GM19043 (cell line): ENCODE results near the gene TRIM29.

Source experiments
- ATAC-seq: cut with Tn5 transposase; IDR thresholded peaks from one replicate; pipeline ENCODE4 v1.9.1; 2021; ENCODE audit warnings: low read depth; ENCODE audit not compliant: unreplicated experiment

TRIM29 gene

GRCh38 chr11:120124355-120124754, 13.6 kb downstream of the TRIM29 start:
- no peak for ATAC-seq

GRCh38 chr11:120123946-120124345, 14.0 kb downstream of the TRIM29 start:
- no peak for ATAC-seq

- no peak for ATAC-seq
Observed at GRCh38 chr11:120122924-120123683, 14.8 kb downstream of the TRIM29 start.

GRCh38 chr11:120121914-120122473, 15.9 kb downstream of the TRIM29 start:
- no peak for ATAC-seq

GRCh38 chr11:120121336-120121735, 16.6 kb downstream of the TRIM29 start:
- ATAC-seq, result no peak

GRCh38 chr11:120120805-120121335, 17.0 kb downstream of the TRIM29 start:
- ATAC-seq, result no peak

- ATAC-seq, result no peak
Observed at GRCh38 chr11:120119121-120119520, 18.8 kb downstream of the TRIM29 start.

- no peak for ATAC-seq
Observed at GRCh38 chr11:120117991-120118390, 19.9 kb downstream of the TRIM29 start.

- ATAC-seq, result no peak
Observed at GRCh38 chr11:120116966-120117365, 20.9 kb downstream of the TRIM29 start.

GRCh38 chr11:120115272-120116000, 22.5 kb downstream of the TRIM29 start:
- no peak for ATAC-seq

GRCh38 chr11:120112174-120112796, 25.6 kb downstream of the TRIM29 start:
- ATAC-seq, result no peak

- ATAC-seq, result no peak
Observed at GRCh38 chr11:120109531-120109930, 28.4 kb downstream of the TRIM29 start.

- ATAC-seq, result no peak
Observed at GRCh38 chr11:120108785-120109168, 29.1 kb downstream of the TRIM29 start.

- peak; percentile 75 for ATAC-seq
Observed at GRCh38 chr11:120108154-120108784, 29.6 kb downstream of the TRIM29 start.

- no peak for ATAC-seq
Observed at GRCh38 chr11:120107692-120108091, 30.2 kb downstream of the TRIM29 start.

GRCh38 chr11:120106354-120107150, 31.4 kb downstream of the TRIM29 start:
- ATAC-seq, result no peak

- no peak for ATAC-seq
Observed at GRCh38 chr11:120105576-120105975, 32.3 kb downstream of the TRIM29 start.

- no peak for ATAC-seq
Observed at GRCh38 chr11:120104041-120104565, 33.8 kb downstream of the TRIM29 start.

- ATAC-seq, result no peak
Observed at GRCh38 chr11:120102864-120103122, 35.1 kb downstream of the TRIM29 start.
